Thymus (tissue), 11 donors: ENCODE data around the gene AUTS2. TPM values are rescaled to one million over a fixed set of nuclear protein-coding genes. Genes with fewer than 3 reads are reported as not detected.

Source experiments
- DNase-seq, 9 donors: peaks; one replicate each; pipeline ENCODE4 v3.0.0-alpha.2; 2013; ENCODE audit warnings: low spot score in 9 of 9, low read depth in 6 of 9, missing footprints in 1 of 9
- H3K27ac ChIP-seq, 2 donors: one replicate each; pipeline ENCODE4 v1.5.1; 2013; ENCODE audit warnings: control low read depth in 1 of 2, low read depth in 1 of 2, low read length in 1 of 2, mild to moderate bottlenecking in 1 of 2, moderate library complexity in 1 of 2
- H3K27me3 ChIP-seq, 2 donors: one replicate each; pipeline ENCODE4 v1.5.1; 2013; ENCODE audit warnings: low read length in 1 of 2; ENCODE audit not compliant: control insufficient read depth in 2 of 2, insufficient read depth in 1 of 2
- H3K36me3 ChIP-seq, 2 donors: one replicate each; pipeline ENCODE4 v1.5.1; 2013; ENCODE audit warnings: low read length in 1 of 2, mild to moderate bottlenecking in 1 of 2, moderate library complexity in 1 of 2; ENCODE audit not compliant: control insufficient read depth in 2 of 2, insufficient read depth in 2 of 2
- H3K4me1 ChIP-seq, 2 donors: one replicate each; pipeline ENCODE4 v1.5.1; 2013; ENCODE audit warnings: low read length in 2 of 2; ENCODE audit not compliant: control insufficient read depth in 2 of 2, insufficient read depth in 2 of 2
- H3K4me3 ChIP-seq, 2 donors: one replicate each; pipeline ENCODE4 v1.5.1; 2013; ENCODE audit warnings: low read length in 2 of 2, control low read depth in 1 of 2, mild to moderate bottlenecking in 1 of 2
- H3K9me3 ChIP-seq, 2 donors: one replicate each; pipeline ENCODE4 v1.5.1; 2013; ENCODE audit warnings: low read length in 1 of 2, mild to moderate bottlenecking in 1 of 2; ENCODE audit not compliant: control insufficient read depth in 2 of 2, insufficient read depth in 1 of 2
- WGBS: extraction: QIAGEN DNeasy Blood & Tissue Kit; methylation state at CpG from one replicate; pipeline ENCODE4 v1.1.7; 2013; 5-methylcytosine and 5-hydroxymethylcytosine counted together
- polyA plus RNA-seq: library from polyadenylated mRNA; stranded (reverse); fragments of 200-250 nt; gene quantifications from one replicate; pipeline ENCODE4 v1.2.3, GENCODE V29; 2013
- total RNA-seq: library from RNA; stranded (reverse); fragments of 120-200 nt; gene quantifications from one replicate; pipeline ENCODE4 v1.2.4, GENCODE V29; 2013
- donor health status: healthy.

The AUTS2 gene
- total and polyA plus RNA-seq, 2 donors: 9.2 to 17.1 TPM

DNA sequence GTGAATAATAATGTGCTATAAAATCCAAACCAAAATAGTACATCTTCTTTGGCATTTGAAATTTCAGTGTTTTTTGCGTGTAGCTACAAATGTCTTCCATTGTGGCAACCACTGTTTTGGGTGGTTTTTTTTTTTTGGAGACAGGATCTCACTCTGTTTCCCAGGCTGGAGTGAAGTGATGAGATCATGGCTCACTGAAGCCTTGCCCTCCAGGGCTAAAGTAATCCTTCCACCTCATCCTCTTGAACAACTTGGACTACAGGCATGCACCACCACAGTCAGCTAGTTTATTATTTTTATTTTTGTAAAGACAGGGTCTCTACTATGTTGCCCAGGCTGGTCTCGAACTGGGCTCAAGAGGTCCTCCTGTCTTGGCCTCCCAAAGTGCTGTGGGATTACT, 455.1 kb downstream of the AUTS2 start:
- H3K4me3 ChIP-seq: no peak overlapping the region
- no peaks in the 10 kb centered on the region for H3K4me1 ChIP-seq
- DNase-seq: no peak
- no peaks in the 10 kb centered on the region for H3K27me3 ChIP-seq
- no peaks in the 10 kb centered on the region for H3K9me3 ChIP-seq
- no peak overlapping the region for H3K27ac ChIP-seq
- H3K36me3 ChIP-seq: no peaks in the 10 kb centered on the region
- WGBS: over 99% methylated on average over 2 of the region's 2 CpGs

DNA sequence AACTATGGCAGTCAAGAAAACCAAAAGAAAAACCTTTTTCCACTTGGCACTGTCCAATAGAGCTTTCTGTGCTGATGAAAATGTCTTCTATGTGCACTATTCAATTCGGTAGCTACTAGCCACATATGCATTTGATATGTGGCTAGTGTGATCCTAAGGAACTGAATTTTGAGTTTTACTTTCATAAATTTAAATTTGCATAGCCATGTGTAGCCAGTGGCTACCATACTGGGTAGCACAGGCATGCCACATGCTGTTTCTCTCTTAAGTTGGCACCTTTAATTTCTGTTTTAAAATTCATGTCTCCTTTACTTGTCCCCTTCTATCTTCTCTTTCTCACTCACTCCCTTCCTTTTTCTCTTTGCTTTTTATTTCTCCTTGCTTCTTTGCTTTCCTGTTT, 455.7 kb downstream of the AUTS2 start:
- Histone ChIP-seq H3K27ac (no peak overlapping the region), H3K4me3 (no peak overlapping the region), H3K36me3 (no peaks in the 10 kb centered on the region), H3K9me3 (no peaks in the 10 kb centered on the region), H3K4me1 (no peaks in the 10 kb centered on the region), H3K27me3 (no peaks in the 10 kb centered on the region)
- no peak for DNase-seq
- 99% methylated on average over 1 of the region's 1 CpG for WGBS

DNA sequence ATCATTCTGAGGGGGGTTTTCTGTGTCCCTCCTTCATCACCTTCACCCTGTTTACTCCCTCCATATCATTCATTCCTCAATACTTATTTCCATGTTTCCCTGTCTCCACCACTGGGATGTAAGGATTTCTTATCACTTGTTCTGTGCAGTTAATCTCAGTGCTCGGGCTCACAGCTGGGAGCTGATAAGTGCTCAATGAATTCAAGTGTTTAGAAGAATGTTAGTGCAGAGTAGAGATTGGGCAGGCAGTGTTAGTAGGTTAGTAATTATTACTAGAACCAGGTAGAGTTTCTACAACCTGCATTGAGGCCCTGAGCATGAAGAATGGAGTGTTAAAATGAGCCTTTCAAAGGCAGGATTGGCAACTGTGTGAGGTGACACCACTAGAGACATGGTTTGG, 458.1 kb downstream of the AUTS2 start:
- no peak for DNase-seq
- no peaks in the 10 kb centered on the region for H3K9me3 ChIP-seq
- H3K36me3 ChIP-seq: no peaks in the 10 kb centered on the region
- H3K27ac ChIP-seq: no peak overlapping the region
- H3K4me3 ChIP-seq: no peak overlapping the region
- WGBS: 97% methylated on average over 1 of the region's 1 CpG
- H3K4me1 ChIP-seq: peaks cover 0 to 5% of the 10 kb centered on the region in 2 donors
- H3K27me3 ChIP-seq: no peaks in the 10 kb centered on the region

DNA sequence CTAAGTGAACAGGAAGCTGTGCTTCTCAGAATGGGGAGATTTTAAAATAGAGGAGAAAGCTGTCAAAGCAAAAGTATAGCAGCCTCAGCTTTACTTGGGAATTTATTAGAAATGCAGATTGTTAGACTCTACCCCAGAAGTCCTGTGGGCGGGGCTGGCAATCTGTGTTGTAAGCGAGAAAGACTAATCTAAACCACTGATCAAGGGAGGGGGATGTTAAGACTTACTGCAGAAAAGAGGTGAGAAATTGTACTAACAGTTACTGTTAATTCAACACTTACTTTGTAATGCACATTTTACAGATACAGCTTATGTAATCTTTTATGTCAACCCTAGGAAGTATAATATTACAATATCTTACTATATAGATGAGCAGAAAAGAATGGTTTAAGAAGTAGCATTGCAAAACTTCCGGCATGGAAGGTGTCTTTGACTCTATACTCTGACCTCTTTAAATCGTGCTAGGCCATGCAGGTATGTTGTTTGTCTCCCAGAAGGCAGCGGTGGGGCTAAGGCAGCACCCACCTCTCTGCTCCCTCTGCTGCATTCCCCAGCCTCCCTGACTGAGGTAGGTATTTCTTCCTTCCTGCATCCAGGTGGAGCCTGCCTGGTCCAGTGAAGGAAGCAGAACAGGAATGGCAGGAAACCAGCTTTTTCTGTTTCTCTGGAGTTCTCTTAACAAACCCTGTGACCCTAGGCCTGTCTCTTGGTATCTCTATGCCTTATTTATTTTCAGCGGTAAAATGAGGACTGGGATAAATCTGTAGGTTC, 462.2 kb downstream of the AUTS2 start:
- 91% methylated on average over 6 of the region's 6 CpGs for WGBS
- H3K4me1 ChIP-seq: peaks cover 0 to 9% of the 10 kb centered on the region in 2 donors
- H3K9me3 ChIP-seq: no peaks in the 10 kb centered on the region
- H3K4me3 ChIP-seq: no peak overlapping the region
- no peaks in the 10 kb centered on the region for H3K27me3 ChIP-seq
- no peaks in the 10 kb centered on the region for H3K36me3 ChIP-seq
- peak overlapping the region in 1 of 2 donors; percentile 13 for H3K27ac ChIP-seq
- peak in 1 of 9 donors; percentile 33 for DNase-seq

DNA sequence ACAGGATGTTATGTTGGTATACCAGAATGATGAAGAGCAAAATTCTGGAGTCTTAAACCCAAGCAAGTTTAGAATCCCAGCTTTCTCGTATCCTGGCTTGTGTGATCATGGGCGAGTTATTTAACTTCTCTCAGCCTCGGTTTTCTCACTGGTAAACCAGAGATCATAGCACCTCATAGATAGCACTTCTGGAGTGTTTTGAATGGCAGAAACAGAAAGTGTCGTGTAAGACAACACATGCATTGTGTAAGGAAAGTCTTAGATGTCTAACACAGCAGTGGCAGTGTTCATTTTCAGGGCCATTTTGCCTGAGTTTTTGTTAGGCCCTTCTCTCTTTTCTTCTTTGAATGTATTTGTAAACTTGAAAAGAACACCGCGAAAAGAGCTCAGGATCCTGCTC, 465.1 kb downstream of the AUTS2 start:
- H3K9me3 ChIP-seq: no peaks in the 10 kb centered on the region
- no peak overlapping the region for H3K4me3 ChIP-seq
- 95% methylated on average over 6 of the region's 6 CpGs for WGBS
- DNase-seq: no peak
- peaks cover 0 to 9% of the 10 kb centered on the region in 2 donors for H3K4me1 ChIP-seq
- H3K27me3 ChIP-seq: no peaks in the 10 kb centered on the region
- no peaks in the 10 kb centered on the region for H3K36me3 ChIP-seq
- H3K27ac ChIP-seq: peak overlapping the region in 1 of 2 donors; percentile 55

DNA sequence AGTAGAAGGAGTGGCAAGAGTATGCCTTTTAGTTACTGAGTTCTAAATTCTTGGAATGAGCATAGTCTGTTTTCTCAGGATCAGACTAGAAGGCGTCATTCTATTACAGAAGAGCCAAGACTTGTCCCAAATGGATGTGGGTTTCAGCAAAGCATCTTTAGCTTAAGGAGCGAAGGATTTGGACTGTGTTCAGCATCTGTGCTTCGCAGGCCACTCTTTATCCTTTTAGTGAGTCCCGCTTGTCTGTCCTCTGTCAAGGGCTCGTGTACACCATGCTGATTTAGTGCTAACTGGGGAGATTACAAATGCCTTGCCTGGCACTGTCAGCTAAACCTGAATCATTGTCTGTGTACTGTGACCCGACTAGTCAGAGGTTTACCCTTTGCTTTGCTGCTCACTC, 465.7 kb downstream of the AUTS2 start:
- Histone ChIP-seq H3K36me3 (no peaks in the 10 kb centered on the region), H3K27ac (peak overlapping the region in 1 of 2 donors; percentile 55), H3K27me3 (no peaks in the 10 kb centered on the region), H3K4me3 (no peak overlapping the region), H3K9me3 (no peaks in the 10 kb centered on the region), H3K4me1 (peaks cover 0 to 9% of the 10 kb centered on the region in 2 donors)
- DNase-seq: no peak
- 93% methylated on average over 6 of the region's 6 CpGs for WGBS

DNA sequence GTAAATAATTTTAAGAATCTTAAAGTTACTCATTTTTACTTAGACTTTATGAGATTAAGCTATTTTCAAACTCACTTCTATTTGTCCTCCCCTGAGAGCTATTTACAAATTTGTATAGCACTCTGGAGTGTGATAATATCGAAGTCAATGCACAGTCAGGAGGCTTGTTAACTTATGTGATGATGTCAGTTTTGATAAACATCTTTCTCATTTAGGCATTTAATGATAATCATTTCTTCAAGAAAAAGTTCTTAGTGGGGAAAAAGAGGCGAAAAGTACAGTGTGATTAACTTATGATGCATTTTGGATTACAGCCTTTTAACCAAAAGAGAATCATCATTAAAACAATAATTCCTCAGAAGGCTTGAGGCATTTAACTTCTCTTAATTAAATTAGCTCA, 468.6 kb downstream of the AUTS2 start:
- H3K27ac ChIP-seq: no peak overlapping the region
- 98% methylated on average over 2 of the region's 2 CpGs for WGBS

DNA sequence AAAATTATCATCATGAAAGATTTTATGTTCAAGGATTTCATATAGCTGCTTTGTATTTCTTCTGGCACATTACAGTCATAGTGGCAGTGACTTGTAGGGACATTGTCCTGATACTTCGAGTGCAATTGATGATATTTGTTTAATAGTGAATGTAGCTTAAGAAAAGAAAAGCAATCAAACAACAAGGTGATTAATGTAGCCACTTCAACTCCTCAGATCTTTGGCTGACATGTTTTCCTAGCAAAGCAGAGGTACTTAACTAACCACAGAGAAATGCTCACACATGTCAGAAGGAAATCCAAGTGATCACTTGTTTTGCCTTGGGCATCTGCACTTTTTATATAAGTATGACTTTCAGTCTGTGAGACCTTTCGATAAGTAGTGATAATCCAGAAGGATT, 470.3 kb downstream of the AUTS2 start:
- Histone ChIP-seq H3K4me3 (no peak overlapping the region), H3K27me3 (no peaks in the 10 kb centered on the region), H3K27ac (no peak overlapping the region), H3K9me3 (no peaks in the 10 kb centered on the region), H3K4me1 (peaks cover 0 to 4% of the 10 kb centered on the region in 2 donors), H3K36me3 (no peaks in the 10 kb centered on the region)
- WGBS: 96% methylated on average over 2 of the region's 2 CpGs
- DNase-seq: no peak

More for the DNA sequence above, 468.6 kb downstream of the AUTS2 start:
- Histone ChIP-seq H3K9me3 (no peaks in the 10 kb centered on the region), H3K27me3 (no peaks in the 10 kb centered on the region), H3K36me3 (no peaks in the 10 kb centered on the region), H3K4me1 (peaks cover 0 to 4% of the 10 kb centered on the region in 2 donors), H3K4me3 (no peak overlapping the region)
- no peak for DNase-seq

DNA sequence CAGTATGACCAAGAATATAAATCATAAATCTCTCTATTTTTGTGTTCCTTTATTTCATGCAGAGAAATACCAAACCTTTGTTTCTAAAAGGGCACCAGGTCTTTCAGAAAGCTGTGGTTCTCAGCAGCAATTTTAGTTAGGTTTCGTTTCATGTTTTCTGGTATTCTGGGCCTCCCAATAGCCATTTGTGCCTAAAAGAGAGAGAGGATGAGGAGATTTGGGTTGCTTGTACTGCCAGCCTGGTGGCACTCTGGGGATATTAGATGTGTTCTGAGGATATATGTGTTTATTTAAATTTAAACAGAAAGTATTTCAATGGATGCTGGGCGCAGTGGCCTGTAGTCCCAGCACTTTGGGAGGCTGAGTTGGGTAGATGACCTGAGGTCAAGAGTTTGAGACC, 471.7 kb downstream of the AUTS2 start:
- DNase-seq: no peak
- Histone ChIP-seq H3K4me1 (no peaks in the 10 kb centered on the region), H3K27ac (no peak overlapping the region), H3K36me3 (no peaks in the 10 kb centered on the region), H3K4me3 (no peak overlapping the region), H3K9me3 (no peaks in the 10 kb centered on the region), H3K27me3 (no peaks in the 10 kb centered on the region)
- over 99% methylated on average over 2 of the region's 2 CpGs for whole genome bisulfite sequencing
